Neuron (in vitro differentiated cells): ENCODE measurements around the gene SLC17A7.
"Not testable (repeated sequence)": the region's sequence is repeated elsewhere in the genome, so short reads cannot be mapped to it uniquely, and the experiment has no call there.

Source experiments
- H2AFZ ChIP-seq: one replicate; pipeline ENCODE4 v1.6.1; 2013; ENCODE audit warnings: low read depth, mild to moderate bottlenecking, inconsistent platforms, low read length, moderate library complexity
- H3K27me3 ChIP-seq: one replicate; pipeline ENCODE4 v1.6.1; 2013; ENCODE audit warnings: low read length; ENCODE audit not compliant: insufficient read depth
- H3K36me3 ChIP-seq: one replicate; pipeline ENCODE4 v1.6.1; 2013; ENCODE audit warnings: low read length; ENCODE audit not compliant: insufficient read depth
- H3K4me1 ChIP-seq: one replicate; pipeline ENCODE4 v1.6.1; 2013; ENCODE audit warnings: low read length; ENCODE audit not compliant: insufficient read depth
- H3K4me3 ChIP-seq: 2 replicates; pipeline ENCODE4 v1.5.1; 2013; ENCODE audit warnings: mild to moderate bottlenecking, low read length, moderate library complexity
- H3K9me3 ChIP-seq: one replicate; pipeline ENCODE4 v1.6.1; 2013; ENCODE audit warnings: low read length

SLC17A7 gene

DNA sequence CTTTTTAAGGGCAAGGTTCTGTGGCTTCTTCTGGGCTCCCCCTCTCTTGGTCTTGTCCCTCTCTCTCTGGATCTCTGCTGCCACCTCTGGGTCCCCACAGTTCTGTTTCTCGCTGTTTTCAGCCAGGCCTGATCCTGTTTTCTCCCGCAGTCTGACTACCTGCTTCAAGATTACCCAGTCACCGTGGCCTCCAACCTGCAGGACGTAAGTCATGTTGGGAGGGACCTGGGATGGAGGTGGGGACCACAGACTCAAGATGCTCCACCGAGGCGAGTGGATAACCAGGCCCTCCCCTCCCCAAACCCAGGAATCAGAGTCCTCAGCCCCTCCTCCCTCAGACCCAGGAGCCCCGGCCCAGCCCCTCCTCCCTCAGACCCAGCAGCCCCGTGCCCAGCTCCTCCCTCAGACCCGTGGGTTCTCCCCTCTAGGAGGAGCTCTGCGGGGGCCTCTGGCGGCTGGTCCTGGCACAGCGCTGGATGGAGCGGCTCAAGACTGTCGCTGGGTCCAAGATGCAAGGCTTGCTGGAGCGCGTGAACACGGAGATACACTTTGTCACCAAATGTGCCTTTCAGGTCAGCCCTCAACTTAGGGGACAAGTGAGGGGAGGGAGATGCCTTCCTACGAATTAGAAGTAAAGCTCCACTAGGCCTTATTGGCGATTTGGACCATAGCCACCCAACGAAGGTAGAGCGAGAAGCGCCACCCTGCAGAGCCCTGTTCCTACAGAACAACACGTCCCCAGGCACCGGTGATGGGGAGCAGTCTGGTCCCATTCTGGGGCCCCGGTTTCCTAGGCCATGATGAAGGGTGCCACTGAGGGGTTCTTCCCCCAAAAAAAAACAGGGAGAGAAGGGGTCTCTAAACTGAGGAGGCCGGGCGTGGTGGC lies 34.9 kb upstream of the SLC17A7 start:
- no peaks in the 10 kb centered on the region for H3K27me3 ChIP-seq
- H3K4me1 ChIP-seq = no peaks in the 10 kb centered on the region
- no peak overlapping the region for H2AFZ ChIP-seq
- no peak overlapping the region for H3K4me3 ChIP-seq
- H3K36me3 ChIP-seq = no peaks in the 10 kb centered on the region
- H3K9me3 ChIP-seq = no peaks in the 10 kb centered on the region

DNA sequence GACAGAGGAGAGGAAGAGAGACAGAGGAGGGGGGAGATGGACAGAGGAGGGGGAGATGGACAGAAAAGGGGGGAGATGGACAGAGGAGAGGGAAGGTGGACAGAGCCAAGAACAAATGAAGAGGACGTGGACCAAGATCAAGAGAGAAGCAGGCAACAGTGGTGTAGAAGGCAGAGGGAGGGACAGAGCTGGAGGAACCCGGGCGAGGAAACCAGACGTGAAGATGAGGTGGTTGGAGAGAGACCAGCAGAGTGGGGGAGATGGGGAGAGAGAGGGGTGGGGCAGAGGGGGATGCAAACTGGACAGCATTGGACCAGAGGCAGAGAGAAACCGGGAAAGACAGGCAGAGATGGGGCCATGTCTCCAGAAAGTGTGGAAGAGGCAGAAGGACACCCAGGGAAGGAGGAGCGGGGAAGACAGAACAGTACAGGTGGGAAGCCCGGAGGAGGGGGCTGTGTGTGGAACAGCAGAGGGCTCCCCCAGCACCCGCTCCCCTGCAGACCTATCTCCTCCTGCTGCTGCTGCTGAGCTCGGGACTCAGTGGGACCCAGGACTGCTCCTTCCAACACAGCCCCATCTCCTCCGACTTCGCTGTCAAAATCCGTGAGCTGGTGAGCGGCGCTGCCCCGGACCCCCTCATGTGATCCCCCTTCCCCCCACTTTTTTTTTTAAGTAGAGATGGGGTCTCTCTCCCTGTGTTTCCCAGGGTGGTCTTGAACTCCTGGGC lies 34.0 kb upstream of the SLC17A7 start:
- no peaks in the 10 kb centered on the region for H3K36me3 ChIP-seq
- H3K4me3 ChIP-seq = no peak overlapping the region
- H3K4me1 ChIP-seq = no peaks in the 10 kb centered on the region

GRCh38 chr19:49474542-49474924 lies 33.2 kb upstream of the SLC17A7 start:
- no peaks in the 10 kb centered on the region for H3K27me3 ChIP-seq
- no peak overlapping the region for H3K4me3 ChIP-seq
- H2AFZ ChIP-seq = no peak overlapping the region
- H3K9me3 ChIP-seq = no peaks in the 10 kb centered on the region
- H3K36me3 ChIP-seq = peaks cover 4% of the 10 kb centered on the region
- no peaks in the 10 kb centered on the region for H3K4me1 ChIP-seq

More for the DNA sequence above, 34.0 kb upstream of the SLC17A7 start:
- Histone ChIP-seq H3K27me3 (no peaks in the 10 kb centered on the region), H2AFZ (no peak overlapping the region), H3K9me3 (no peaks in the 10 kb centered on the region)

GRCh38 chr19:49473868-49474541 lies 32.7 kb upstream of the SLC17A7 start, which contains the start of gene FLT3LG:
FLT3LG (plus strand) TSS chr19:49474215; CDS start chr19:49474640, 425 bp downstream.
- H3K36me3 ChIP-seq = peaks cover 6% of the 10 kb centered on the region
- no peak within 1 kb of the TSS for H2AFZ ChIP-seq
- no peaks in the 10 kb centered on the region for H3K9me3 ChIP-seq
- H3K4me3 ChIP-seq = no peak within 1 kb of the TSS
- no peaks in the 10 kb centered on the region for H3K27me3 ChIP-seq
- H3K4me1 ChIP-seq = no peaks in the 10 kb centered on the region

DNA sequence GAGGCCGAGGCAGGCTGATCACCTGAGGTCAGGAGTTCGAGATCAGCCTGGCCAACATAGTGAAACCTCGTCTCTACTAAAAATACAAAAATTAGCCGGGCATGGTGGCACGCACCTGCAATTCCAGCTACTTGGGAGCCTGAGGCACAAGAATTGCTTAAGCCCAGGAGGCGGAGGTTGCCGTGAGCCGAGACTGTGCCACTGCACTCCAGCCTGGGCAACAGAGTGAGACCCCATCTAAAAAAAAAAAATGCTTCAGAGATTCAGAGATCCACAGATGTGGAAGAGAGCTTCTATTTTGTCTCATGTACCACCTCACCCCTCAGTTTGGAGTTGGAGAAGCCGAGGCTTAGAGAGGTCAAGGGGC lies 32.2 kb upstream of the SLC17A7 start:
- H2AFZ ChIP-seq, H3K36me3 ChIP-seq, H3K4me3 ChIP-seq, H3K4me1 ChIP-seq, H3K9me3 ChIP-seq, H3K27me3 ChIP-seq: not testable (repeated sequence)

DNA sequence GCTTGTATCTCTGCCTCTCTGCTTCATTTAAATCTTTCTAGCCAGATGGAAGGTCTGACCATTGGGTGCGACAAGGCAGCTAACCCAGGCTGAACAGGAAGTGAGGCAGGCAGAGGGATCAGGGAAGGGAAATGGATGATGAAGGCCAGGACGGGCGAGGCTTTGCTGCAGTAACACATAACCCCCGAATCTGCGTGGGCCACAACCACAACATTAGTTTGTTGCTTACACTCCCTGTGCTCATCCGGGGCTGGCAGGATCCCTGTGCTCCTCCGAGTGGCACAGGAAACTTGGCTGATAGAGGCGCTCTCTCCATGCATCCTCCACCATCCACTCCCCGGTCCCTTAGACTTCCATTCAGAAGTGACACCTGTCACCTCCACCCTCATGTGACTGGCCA lies 31.6 kb upstream of the SLC17A7 start:
- Histone ChIP-seq H3K36me3 (peaks cover 11% of the 10 kb centered on the region), H3K4me3 (no peak overlapping the region), H3K9me3 (no peaks in the 10 kb centered on the region), H2AFZ (no peak overlapping the region), H3K27me3 (no peaks in the 10 kb centered on the region), H3K4me1 (no peaks in the 10 kb centered on the region)

DNA sequence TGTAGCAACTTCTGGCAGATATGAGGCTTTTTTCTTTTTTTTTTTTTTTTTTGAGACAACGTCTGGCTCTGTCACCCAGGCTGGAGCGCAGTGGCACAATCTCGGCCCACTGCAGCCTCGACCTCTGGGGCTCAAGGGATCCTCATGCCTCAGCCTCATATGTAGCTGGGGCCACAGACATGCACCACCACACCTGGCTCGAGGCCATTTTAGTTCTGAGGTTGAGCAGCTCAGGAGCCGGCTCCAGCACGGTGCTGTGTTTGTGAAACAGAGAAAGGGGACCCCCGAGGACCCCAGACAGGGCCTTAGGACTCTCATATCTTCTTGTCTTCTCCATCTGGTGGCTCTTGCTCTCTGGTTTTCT lies 29.3 kb upstream of the SLC17A7 start:
- no peaks in the 10 kb centered on the region for H3K4me1 ChIP-seq
- no peaks in the 10 kb centered on the region for H3K27me3 ChIP-seq
- no peak overlapping the region for H2AFZ ChIP-seq
- H3K9me3 ChIP-seq = no peaks in the 10 kb centered on the region
- no peak overlapping the region for H3K4me3 ChIP-seq
- H3K36me3 ChIP-seq = peaks cover 15% of the 10 kb centered on the region

DNA sequence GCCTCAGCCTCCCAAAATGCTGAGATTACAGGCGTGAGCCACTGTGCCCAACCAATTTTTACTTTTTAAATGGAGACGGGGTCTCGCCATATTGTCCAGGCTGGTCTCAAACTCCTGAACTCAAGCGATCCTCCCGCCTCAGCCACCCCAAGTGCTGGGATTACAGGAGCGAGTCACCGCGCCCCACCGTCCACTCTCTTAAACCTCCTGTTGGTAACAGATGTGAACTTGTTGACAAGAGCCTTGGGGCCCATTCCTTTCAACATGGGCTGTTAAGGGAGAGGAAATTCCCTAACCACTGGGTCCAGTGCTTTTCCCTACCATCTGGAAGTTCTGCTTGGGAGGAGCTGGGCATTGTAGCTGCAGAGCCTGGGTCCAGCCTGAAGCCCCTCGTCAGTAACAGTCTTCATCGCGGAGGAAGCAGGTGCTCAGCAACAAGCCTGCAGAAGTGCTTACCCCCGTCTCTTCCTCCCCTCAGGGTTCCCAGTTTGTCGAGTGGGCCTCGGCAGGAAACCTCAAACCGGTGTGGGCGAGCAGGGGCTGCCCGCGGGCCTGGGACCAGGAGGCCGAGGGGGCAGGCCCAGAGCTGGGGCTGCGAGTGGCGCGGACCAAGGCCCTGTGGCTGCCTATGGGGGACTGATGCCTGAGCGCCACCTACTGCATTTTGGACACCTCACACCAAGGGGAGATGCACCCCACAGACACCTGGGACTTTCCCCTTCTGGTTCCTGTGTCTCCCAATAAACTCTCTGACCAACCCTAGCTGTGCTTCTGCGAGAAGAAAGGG lies 28.7 kb upstream of the SLC17A7 start:
- H3K36me3 ChIP-seq = peaks cover 17% of the 10 kb centered on the region
- no peaks in the 10 kb centered on the region for H3K9me3 ChIP-seq
- H2AFZ ChIP-seq = no peak overlapping the region
- no peaks in the 10 kb centered on the region for H3K27me3 ChIP-seq
- H3K4me1 ChIP-seq = no peaks in the 10 kb centered on the region
- H3K4me3 ChIP-seq = no peak overlapping the region

DNA sequence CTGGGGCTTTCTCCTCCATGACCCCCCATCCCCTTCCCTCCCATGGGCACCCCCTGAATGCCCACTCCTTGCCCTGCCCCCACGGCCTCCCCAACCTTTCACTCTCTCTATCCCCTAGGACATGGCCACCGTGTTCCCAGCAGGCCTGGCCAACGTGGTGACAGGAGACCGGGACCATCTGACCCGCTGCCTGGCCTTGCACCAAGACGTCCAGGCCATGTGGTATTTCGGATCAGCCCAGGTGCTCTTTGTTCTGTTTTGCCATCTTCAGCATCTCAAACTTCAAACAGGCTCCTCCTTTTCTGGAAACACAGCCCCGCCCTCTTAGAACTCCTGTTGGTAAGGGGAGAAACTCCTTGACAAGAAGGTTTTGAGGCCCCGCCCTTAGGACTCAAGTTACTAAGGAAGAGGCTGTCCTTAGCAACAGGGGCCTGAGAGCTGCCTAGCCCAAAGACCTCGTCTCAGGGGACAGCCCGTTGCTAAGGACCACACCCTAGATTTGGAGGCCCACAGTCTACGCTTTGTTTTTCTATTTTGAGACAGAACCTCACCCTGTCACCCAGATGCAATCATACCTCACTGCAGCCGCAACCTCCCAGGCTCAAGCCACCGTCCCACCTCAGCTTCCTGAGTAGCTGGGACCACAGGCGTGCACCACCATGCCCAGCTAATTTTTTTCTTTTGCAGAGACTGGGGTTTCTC lies 27.6 kb upstream of the SLC17A7 start:
- Histone ChIP-seq H3K36me3 (peaks cover 22% of the 10 kb centered on the region), H3K4me3 (no peak overlapping the region), H3K4me1 (no peaks in the 10 kb centered on the region), H2AFZ (no peak overlapping the region), H3K9me3 (no peaks in the 10 kb centered on the region), H3K27me3 (no peaks in the 10 kb centered on the region)

DNA sequence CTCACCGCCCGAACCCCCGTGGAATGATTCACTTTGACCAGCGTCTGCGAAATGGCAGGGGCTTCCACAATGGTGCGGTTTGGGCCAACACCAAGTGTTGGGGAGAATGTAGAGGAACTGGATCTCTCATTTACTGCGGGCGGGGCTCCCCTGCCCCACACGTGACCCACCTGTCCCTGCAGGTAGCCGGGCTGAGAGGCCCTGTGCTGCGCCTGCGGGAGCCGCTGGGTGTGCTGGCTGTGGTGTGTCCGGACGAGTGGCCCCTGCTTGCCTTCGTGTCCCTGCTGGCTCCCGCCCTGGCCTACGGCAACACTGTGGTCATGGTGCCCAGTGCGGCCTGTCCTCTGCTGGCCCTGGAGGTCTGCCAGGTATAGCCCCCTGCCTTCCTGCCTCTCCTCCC lies 26.9 kb upstream of the SLC17A7 start:
- H3K4me3 ChIP-seq = no peak overlapping the region
- H3K27me3 ChIP-seq = no peaks in the 10 kb centered on the region
- H3K36me3 ChIP-seq = peaks cover 24% of the 10 kb centered on the region
- no peak overlapping the region for H2AFZ ChIP-seq
- H3K4me1 ChIP-seq = no peaks in the 10 kb centered on the region
- H3K9me3 ChIP-seq = no peaks in the 10 kb centered on the region

GRCh38 chr19:49465371-49465770 lies 24.0 kb upstream of the SLC17A7 start:
- H3K27me3 ChIP-seq = no peaks in the 10 kb centered on the region
- no peak overlapping the region for H3K4me3 ChIP-seq
- H3K9me3 ChIP-seq = no peaks in the 10 kb centered on the region
- no peaks in the 10 kb centered on the region for H3K4me1 ChIP-seq
- peaks cover 29% of the 10 kb centered on the region for H3K36me3 ChIP-seq
- no peak overlapping the region for H2AFZ ChIP-seq

DNA sequence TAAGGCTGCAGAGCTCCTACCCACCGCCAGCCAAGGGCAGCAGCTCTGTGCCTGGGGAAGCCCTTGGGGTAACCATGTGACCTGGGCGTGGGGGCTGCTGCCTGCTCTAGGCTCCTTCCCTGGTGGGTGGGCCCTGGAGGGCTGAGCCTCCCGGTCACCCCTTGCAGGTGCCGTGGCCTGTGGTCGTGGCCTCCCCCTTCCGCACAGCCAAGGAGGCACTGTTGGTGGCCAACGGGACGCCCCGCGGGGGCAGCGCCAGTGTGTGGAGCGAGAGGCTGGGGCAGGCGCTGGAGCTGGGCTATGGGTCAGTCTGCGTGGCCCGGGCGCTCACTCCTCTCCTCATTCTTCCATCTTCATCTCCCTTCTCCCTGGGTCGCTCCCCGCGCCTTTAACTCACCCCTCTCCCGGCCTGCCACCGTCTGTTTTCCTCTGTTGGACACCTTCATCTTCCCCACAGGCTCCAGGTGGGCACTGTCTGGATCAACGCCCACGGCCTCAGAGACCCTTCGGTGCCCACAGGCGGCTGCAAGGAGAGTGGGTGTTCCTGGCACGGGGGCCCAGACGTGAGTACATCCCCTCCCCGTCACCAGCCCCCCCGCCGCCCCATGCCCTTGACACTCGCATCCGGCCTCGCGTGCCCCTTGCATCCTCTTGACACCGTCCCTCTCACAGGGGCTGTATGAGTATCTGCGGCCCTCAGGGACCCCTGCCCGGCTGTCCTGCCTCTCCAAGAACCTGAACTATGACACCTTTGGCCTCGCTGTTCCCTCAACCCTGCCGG lies 22.8 kb upstream of the SLC17A7 start:
- Histone ChIP-seq H3K9me3 (no peaks in the 10 kb centered on the region), H3K4me1 (no peaks in the 10 kb centered on the region), H3K36me3 (peaks cover 30% of the 10 kb centered on the region), H3K27me3 (no peaks in the 10 kb centered on the region), H2AFZ (no peak overlapping the region), H3K4me3 (no peak overlapping the region)
